HS-5 (cell line): Measurements from ENCODE around the gene PGA4.
"Not testable (repeated sequence)": the region's sequence is repeated elsewhere in the genome, so short reads cannot be mapped to it uniquely, and the experiment has no call there.

Experiments used
- DNase-seq: peaks from one replicate; pipeline ENCODE4 v3.0.0-alpha.2; 2012; ENCODE audit warnings: low read depth

The PGA4 gene

GRCh38 chr11:61222047-61222446, at the start of gene PGA4:
Gene PGA4 (plus strand): TSS chr11:61222347. CDS start chr11:61222401, 54 bp downstream.
- DNase-seq, result not testable (repeated sequence)

DNA sequence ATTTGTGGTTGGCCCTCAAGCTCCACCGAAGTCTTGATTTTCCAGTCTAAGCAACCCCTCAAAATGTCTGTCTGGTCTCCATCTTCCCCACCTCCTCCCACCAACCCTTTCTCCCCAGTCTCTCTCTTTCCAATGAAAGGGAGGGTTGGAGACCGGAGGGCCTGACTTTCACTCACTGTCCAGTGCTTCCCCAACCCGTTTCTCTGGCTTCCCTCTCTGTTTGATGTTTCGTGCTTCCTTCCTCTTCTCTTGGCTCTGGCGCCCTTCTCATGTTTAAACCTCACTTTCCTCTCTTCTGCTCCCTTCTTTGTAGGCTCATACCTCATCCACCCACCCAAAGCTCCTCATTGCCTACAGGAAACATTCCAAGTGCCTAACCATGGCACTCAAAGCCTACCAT, 49.8 kb upstream of the PGA4 start:
- no peak for DNase-seq

GRCh38 chr11:61172888-61173287, 49.3 kb upstream of the PGA4 start:
- no peak for DNase-seq

DNA sequence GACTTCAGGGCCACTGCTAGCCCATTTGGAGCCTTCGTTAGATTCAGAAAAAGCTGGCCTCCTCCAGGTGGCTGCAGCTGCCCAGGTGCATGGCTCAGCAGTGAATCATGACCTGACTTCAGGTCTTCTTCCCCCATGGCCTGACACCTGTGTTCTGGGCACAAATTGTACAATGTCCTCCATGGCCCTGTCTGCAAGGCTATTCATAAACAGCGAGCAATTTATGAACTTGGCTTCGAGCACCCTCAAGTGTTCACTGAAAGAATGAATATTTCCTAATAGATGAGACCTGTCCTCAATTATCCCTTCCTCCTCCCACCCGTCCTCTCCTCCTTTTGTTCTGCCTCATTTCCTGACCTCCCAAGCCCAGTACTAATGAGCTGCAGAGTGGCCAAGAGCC, 48.7 kb upstream of the PGA4 start:
- no peak for DNase-seq

GRCh38 chr11:61174273-61174672, 47.9 kb upstream of the PGA4 start:
- DNase-seq, result no peak

DNA sequence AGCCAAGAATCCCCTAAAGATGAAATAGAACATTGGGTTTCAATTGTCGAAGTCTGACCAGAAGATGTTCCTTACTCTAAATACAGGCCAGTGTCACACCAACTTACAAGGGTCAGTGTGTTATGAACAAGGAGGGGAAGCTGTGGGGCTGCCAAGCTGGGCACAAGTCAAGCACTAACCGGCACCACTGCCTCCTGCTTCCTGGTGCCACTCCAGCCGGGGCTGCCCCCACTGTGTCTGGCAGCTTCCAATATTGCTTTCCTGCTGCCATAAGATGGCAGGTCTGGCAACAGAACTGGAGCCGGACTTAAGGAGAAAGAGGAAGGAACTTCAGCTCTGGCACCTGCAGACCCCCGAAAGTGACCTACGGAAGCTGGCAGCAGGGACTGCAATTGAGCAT, 47.2 kb upstream of the PGA4 start:
- DNase-seq, result no peak

GRCh38 chr11:61176446-61176845, 45.7 kb upstream of the PGA4 start:
- no peak for DNase-seq

DNA sequence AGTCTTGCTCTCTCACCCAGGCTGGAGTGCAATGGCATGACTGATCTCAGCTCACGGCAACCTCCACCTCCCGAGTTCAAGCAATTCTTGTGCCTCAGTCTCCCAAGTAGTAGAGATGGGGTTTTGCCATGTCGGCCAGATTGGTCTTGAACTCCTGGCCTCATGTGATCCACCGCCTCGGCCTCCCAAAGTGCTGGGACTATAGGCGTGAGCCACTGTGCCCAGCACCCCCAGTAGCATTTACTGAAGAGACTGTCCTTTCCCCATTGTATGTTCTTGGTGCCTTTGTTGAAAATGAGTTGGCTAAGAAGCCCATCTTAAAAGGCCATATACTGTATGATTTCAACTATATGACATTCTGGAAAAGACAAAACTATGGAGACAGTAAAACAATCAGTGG, 41.9 kb upstream of the PGA4 start:
- not testable (repeated sequence) for DNase-seq

DNA sequence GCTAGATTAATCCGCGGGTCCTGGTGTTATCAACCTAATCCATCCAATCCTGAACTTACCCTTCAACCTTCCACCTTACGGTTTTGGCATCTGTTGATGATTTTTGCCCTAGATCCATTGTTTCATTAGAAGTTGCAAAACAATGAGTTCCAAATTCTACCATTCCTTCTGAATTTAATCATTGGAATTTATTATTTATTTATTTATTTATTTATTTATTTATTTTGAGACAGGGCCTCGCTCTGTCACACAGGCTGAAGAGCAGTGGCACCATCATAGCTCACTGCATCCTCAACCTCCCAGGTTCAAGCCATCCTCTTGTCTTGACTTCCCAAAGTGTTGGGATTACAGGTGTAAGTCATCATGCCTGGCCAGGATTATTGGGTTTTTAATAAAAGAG, 40.7 kb upstream of the PGA4 start:
- DNase-seq, result no peak

GRCh38 chr11:61183645-61184044, 38.5 kb upstream of the PGA4 start:
- no peak for DNase-seq

- no peak for DNase-seq
Observed at GRCh38 chr11:61186504-61186903, 35.6 kb upstream of the PGA4 start.

GRCh38 chr11:61187505-61188130, 34.5 kb upstream of the PGA4 start:
- peak; percentile 40 for DNase-seq

GRCh38 chr11:61189933-61190332, 32.2 kb upstream of the PGA4 start:
- no peak for DNase-seq

- DNase-seq, result no peak
Observed at GRCh38 chr11:61193596-61193995, 28.6 kb upstream of the PGA4 start.

GRCh38 chr11:61194169-61194671, 27.9 kb upstream of the PGA4 start:
- DNase-seq, result no peak

- no peak for DNase-seq
Observed at GRCh38 chr11:61194981-61195695, 27.0 kb upstream of the PGA4 start.

DNA sequence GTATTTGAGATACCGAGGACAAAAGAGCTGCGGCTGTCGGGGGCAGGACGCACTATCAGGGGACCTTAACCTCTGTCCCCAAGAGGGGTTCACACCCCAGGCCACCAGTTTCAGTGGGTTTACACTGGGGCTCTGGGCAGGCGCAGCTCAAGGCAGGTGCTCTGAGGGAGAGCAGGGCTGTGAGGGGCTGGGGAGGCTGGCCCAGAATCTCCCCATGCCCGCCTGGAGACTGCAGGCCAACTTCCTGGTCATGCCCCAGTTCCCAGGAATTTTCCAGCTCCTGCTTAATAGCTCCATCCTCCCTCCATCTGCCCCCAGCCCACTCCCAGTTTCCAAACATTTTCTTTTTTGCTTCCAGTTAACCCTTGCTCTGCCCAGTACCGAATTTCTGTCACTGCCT, 26.4 kb upstream of the PGA4 start:
- no peak for DNase-seq

DNA sequence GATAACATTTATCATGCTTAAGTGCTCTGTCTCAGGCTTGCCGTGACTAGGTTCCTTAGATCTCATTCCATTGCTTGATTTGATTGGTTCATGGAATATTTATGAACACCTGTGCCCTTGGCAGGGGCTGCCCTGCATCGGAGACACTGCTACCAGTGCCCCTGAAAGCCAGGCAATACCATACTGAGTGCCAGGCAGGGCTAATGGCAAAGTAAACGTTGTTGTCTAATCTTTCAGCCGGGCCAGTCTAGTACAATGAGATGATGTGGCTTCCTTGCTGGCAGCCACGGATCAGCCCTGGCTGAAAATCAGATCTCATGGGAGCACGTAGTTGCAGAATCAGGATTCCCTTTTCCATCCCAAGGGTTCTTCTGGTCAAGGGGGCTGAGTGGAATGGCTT, 23.8 kb upstream of the PGA4 start:
- DNase-seq, result no peak

- no peak for DNase-seq
Observed at GRCh38 chr11:61198948-61199523, 23.1 kb upstream of the PGA4 start.

DNA sequence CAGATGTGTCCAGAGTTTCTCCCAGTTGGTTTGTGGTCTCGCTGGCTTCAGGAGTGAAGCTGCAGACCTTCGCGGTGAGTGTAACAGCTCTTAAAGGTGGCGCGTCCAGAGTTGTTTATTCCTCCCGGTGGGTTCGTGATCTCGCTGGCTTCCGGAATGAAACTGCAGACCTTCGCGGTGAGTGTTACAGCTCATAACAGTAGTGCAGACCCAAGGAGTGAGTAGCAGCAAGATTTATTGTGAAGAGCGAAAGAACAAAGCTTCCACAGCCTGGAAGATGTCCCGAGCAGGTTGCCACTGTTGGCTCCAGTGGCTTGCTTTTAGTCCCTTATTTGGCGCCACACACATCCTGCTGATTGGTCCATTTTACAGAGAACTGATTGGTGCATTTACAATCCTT, 20.7 kb upstream of the PGA4 start:
- no peak for DNase-seq

DNA sequence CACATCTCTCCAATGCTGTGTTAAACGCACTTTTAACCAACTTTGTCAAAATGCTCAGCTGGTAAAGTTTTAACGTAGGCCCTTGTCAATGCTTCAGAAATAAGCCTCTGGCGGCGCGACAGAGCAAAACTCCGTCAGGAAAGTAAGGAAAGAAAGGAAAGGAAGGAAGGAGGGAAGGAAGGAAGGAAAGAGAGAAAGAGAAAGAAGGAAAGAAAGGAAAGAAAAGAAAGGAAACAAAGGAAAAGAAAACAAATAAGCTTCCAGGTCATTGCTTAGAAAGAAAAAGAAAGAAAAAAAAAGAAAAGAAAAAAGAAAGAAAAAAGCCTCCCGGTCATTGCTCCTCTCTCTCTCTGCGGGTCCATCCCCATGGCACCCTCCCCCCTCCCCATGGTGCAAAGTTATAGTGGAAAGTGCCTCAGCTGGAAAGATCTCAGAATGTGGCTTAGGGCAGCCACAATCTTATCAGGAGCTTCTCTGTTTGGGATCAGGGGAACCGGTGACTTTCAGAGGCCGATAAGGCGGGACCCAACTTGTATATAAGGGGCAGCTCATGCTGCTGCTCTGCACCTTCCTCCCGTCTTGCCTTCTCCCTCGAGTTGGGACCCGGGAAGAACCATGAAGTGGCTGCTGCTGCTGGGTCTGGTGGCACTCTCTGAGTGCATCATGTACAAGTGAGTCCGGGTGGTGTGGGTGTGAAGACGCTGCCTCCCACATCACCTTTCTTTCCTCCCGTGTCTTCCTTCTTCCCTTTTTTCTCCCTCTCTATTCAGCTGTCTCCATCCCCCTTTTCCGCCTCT, 19.0 kb upstream of the PGA4 start, which contains the start of gene PGA3:
Gene PGA3 (plus strand): TSS at position 566 of the 797 bp plus-strand sequence. CDS start 50 bp downstream, at position 616.
- DNase-seq, result not testable (repeated sequence)

- not testable (repeated sequence) for DNase-seq
Observed at GRCh38 chr11:61203873-61204272, 18.3 kb upstream of the PGA4 start.
